ENCODE data around the gene SNX24.
"Not testable (repeated sequence)": the region's sequence is repeated elsewhere in the genome, so short reads cannot be mapped to it uniquely, and the experiment has no call there.

SNX24 gene

GRCh38 chr5:122907276-122907675 is 61.9 kb downstream of the SNX24 start:
- no peak for DNase-seq (ENCODE audit: low read depth)
- no peak for TF ChIP-seq CTCF (IDR thresholded peaks at IDR 0.05; ENCODE audit: low read depth, low read length, missing control alignments)
- H3K4me3 ChIP-seq (ENCODE audit: low read depth, low read length), result no peak overlapping the region
- in situ Hi-C loops (cut with HindIII; ENCODE audit: low sequenced_read_pairs), result no loop called here

GRCh38 chr5:122908108-122908507 is 62.7 kb downstream of the SNX24 start:
- no peak for DNase-seq (ENCODE audit: low read depth)
- in situ Hi-C loops (cut with HindIII; ENCODE audit: low sequenced_read_pairs), result no loop called here
- H3K4me3 ChIP-seq (ENCODE audit: low read depth, low read length), result no peak overlapping the region
- no peak for TF ChIP-seq CTCF (IDR thresholded peaks at IDR 0.05; ENCODE audit: low read depth, low read length, missing control alignments)

GRCh38 chr5:122908662-122909061 is 63.2 kb downstream of the SNX24 start:
- DNase-seq (ENCODE audit: low read depth), result no peak
- no peak overlapping the region for H3K4me3 ChIP-seq (ENCODE audit: low read depth, low read length)
- in situ Hi-C loops (cut with HindIII; ENCODE audit: low sequenced_read_pairs), result no loop called here
- no peak for TF ChIP-seq CTCF (IDR thresholded peaks at IDR 0.05; ENCODE audit: low read depth, low read length, missing control alignments)

- DNase-seq (ENCODE audit: low read depth), result no peak
- no peak for TF ChIP-seq CTCF (IDR thresholded peaks at IDR 0.05; ENCODE audit: low read depth, low read length, missing control alignments)
- in situ Hi-C loops (cut with HindIII; ENCODE audit: low sequenced_read_pairs), result no loop called here
- H3K4me3 ChIP-seq (ENCODE audit: low read depth, low read length), result no peak overlapping the region
Measured at GRCh38 chr5:122909470-122910100, 64.2 kb downstream of the SNX24 start.

- DNase-seq (ENCODE audit: low read depth); H3K4me3 ChIP-seq (ENCODE audit: low read depth, low read length); in situ Hi-C loops (cut with HindIII; ENCODE audit: low sequenced_read_pairs): not testable (repeated sequence)
Measured at GRCh38 chr5:122913436-122913835, 68.0 kb downstream of the SNX24 start.

- no peak for TF ChIP-seq CTCF (IDR thresholded peaks at IDR 0.05; ENCODE audit: low read depth, low read length, missing control alignments)
- in situ Hi-C loops (cut with HindIII; ENCODE audit: low sequenced_read_pairs), result no loop called here
- no peak for DNase-seq (ENCODE audit: low read depth)
Measured at GRCh38 chr5:122915717-122916461, 70.5 kb downstream of the SNX24 start.

GRCh38 chr5:122916490-122916889 is 71.1 kb downstream of the SNX24 start:
- in situ Hi-C loops (cut with HindIII; ENCODE audit: low sequenced_read_pairs), result no loop called here
- no peak overlapping the region for H3K4me3 ChIP-seq (ENCODE audit: low read depth, low read length)
- no peak for DNase-seq (ENCODE audit: low read depth)
- no peak for TF ChIP-seq CTCF (IDR thresholded peaks at IDR 0.05; ENCODE audit: low read depth, low read length, missing control alignments)

More at GRCh38 chr5:122915717-122916461, 70.5 kb downstream of the SNX24 start:
- no peak overlapping the region for H3K4me3 ChIP-seq (ENCODE audit: low read depth, low read length)

All from astrocyte of the cerebellum (primary cell).